ENCODE measurements around the gene ZNF81.
"Not testable (repeated sequence)": the region's sequence is repeated elsewhere in the genome, so short reads cannot be mapped to it uniquely, and the experiment has no call there.

ZNF81 gene

DNA sequence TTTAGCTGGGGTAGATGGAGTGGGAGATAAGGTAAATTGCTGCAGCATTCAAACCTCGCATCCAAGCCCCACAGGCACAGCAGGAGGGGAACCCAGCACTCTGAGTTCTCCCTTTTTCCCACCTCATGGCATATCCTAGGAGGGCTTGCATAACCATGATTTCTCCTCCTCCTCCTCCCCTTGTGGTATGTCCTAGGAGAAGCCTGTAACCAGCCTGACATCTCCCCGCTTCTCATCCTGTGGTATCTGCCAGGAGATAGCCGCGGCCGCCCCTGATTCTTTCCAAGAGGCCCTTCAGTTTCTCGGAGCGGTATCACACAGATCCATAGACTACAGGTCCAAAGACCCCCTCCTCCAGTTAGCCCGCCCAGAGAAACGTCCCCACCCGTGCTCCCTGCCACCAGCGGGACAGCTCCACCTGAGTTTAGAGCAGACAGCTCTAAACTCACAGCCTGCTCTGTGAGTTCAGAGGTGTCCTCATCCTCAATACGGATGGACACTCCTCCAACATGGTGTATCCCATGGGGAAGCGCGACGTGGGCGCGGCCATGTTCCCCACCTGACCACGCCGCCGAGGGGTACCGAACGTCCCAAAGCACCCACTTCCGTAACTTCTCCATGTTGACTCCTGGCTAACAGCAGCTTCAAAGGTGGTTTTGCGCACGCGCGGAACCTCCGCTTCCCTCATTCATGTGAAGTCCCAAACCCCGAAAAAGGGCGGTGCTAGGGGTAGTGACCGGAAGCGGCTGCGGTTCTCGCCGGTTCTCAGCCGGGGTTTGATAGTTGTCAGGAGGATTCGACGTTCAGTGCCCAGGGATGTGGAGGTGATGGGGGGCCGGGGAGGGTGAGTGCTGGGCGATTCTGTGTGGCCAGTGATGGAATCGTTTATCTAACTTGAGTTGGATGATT is at the start of gene ZNF81:
Gene ZNF81 (plus strand): TSS at position 739 of the 909 bp plus-strand sequence. CDS start 9,366 bp downstream, outside the sequence.
- peak; percentile 88 to 89 for DNase-seq

DNA sequence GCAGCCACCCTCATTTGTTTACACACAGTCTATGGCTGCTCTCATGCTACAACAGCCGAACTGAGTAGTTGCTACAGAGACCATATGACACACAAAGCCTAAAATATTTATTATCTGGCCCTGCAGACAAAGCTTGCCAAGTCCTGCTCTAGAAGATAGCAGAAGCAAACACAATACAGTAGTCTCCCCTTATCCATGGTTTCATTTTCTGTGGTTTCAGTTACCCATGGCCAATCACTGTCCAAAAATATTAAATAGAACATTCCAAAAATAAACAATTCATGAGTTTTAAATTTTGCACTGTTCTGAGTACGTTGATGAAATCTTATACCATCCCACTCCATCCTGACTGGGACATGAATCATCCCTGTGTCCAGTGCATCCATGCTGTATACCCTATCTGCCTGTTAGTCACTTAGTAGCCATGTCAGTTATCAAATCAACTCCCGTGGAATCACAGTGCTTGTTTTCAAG is 40.2 kb upstream of the ZNF81 start:
- no peak for DNase-seq

DNA sequence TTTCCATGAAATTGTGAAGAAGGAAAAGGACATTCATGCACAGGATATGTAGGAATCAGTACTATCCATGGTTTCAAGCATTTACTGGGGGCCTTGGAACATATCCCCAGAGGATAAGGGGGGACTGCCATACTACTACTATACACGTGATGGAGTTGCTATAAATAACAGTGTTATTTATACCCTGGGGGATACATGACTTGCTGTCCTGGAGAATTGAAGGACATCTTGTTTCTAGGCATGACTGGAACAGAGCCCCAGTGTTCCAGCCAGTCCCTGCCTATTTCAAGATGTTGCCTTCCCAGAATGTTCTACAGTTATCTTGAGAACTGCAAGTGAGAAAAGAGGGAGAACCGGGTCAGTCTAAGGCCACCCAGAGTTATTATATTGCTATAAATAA is 39.6 kb upstream of the ZNF81 start:
- no peak for DNase-seq

DNA sequence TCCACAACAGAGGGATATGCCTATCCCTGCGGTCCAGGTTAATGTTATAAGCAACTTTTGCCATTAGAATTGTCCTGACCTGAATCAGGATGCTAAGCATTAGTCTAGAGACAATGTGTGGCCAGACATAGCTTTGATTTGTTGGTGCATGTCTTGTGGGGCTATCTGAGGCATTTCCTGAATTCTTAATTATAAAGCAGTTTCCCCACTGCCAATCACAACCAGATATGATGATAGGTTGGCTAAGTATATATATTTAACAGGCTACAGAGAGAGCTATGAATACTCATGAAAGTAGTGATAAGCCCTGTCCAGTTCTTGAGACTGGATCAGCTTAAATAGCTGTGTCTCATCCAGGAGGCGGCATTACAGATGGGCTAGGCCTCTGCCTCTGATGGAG is 37.8 kb upstream of the ZNF81 start:
- no peak for DNase-seq

GRCh38 chrX:47802589-47802988 is 34.1 kb upstream of the ZNF81 start:
- no peak for DNase-seq

DNA sequence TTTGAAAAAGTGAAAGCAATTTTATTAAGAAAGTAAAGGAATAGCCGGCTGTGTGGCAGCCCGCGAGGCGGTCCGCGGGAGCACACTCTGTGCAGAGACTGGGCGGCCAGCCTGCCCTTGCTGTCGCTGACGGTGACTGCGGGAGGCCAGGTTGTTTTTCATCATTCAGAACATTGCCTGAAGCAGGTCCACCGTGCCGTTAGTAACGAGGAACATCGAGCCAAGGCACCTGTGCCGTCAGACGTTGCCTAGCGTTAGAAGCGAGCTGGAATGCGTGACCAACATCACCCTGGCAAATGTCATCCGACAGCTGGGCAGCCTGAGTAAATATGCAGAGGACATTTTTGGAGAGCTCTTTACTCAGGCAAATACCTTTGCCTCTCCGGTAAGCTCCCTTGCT is 33.6 kb upstream of the ZNF81 start:
- DNase-seq: not testable (repeated sequence)

- DNase-seq: no peak
These were observed 32.4 kb upstream of the ZNF81 start for GRCh38 chrX:47804315-47804714.

DNA sequence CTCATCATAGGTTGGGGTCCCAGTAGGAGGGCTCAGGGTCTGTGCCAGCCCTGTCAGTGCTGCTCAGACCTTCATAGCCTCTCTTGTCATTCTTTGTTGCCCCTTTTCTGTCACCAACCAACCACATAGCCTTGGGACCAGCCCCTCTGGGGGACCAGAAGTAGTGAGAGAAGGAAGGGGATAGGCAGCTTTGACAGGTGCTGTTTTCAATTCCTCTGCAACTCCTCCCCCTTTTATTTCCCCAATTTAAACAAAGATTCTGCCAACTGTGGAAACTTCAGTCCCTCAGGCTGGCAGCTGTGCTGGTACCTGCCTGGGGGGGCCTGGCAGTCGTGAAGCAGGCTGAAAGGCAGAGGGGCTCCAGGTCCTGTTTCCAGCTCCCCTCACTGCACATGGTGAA is 30.9 kb upstream of the ZNF81 start:
- not testable (repeated sequence) for DNase-seq

DNA sequence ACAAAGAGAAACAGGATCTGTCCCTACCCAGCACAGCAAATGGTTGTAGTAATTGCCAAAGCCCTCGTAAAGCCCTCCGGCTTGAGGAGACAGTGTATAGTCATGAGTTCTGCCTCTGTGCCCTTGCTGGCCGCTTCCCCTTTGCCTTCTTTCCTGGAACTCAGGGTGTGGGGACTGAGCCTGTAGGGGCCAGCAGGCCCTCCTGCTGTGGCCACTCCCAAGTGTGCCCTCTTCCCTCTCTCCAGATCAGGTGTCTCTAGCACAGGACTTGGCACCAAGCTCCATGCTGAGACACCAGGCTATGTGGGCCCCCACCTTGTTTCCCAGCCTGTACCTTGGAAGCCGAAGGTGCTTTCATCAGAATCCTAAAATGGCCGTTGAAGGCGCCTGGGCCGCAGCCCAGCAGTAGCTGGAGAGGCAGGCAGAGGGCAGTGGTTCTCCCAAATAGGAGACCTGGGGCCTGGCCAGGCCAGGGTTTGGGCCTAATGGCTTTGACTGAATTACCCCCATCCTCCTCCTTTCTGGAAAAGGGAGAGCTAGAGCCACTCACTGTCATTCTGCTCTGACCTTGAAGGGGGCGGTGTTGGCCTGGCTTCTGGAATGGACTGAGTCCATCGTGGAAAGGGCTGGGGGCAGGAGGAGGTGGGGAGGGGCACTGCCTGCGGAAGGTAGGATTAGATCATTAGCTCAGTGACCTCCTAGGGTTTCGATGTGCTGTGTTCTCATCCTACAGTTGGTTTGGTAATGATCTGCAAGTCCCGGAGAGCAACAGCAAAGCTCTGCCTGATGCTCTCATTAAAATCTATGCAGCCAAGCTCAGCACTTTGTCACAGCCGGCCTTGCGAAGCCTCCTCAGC is 30.1 kb upstream of the ZNF81 start:
- DNase-seq: not testable (repeated sequence)

- not testable (repeated sequence) for DNase-seq
These were observed 29.5 kb upstream of the ZNF81 start for GRCh38 chrX:47807272-47807538.

- no peak for DNase-seq
These were observed 29.2 kb upstream of the ZNF81 start for GRCh38 chrX:47807548-47807947.

- DNase-seq: no peak
These were observed 27.6 kb upstream of the ZNF81 start for GRCh38 chrX:47808904-47809788.

DNA sequence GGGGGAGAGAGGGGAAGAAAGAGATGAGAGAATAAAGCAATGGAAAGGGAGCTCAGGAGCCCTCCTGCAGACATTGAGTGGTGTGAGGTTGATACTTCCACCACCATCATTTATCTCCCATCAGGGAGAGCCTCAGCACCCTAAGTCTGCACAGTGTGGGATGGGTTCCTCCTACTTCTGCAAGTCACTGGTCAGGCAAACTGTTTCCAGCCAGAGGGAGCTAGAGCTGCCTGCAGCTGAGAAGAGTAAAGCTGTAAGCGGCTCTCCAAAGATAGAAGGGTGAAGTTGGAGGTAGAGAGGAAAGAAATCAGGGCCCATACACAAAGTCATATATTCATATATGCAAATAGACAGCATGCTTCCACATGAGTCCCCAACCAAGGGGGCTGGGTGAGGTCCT is 21.9 kb upstream of the ZNF81 start:
- no peak for DNase-seq

DNA sequence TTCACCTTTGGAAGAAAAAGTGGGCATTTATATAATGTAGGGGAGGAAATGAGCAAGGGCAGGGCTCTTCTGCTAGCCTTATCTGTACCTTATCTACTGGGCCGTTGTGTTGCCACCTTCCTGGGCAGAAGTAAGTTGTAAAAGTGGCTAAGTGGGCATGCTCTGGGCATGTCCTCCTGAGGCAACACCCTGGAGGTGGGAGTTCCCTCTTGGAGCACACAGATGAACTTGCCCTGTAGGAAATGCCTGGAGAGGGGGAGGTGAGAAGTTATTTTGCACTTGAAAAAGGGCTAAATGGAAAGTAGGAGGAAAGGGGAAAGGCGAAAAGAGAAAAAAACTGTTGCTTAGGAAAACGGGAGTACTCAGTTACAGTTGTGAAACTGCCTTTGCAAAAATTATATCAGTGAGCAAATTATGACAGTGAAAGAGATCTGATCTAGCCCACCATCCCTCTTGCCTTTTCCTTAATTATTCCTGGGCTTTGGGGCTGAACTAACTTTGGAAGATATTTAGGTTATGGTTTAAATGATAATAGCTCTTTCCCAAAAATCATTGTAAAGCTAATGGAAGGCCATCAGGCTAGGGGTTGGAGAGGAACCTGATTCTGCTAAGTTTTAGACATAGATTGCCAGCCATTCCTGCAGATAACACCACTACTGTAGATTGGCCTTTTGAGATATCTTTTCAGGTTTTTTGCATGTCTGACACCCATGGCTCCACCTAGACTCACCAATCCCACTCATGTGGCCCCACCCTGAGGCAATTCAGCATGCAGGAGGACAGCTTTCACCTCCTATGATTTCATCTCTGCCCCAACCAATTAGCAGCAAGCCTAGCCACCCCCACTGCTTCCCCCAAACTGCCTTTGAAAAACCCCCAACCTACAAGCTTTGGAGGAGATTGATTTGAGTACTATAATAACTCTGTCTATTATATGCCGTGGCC is 20.5 kb upstream of the ZNF81 start:
- DNase-seq: no peak

GRCh38 chrX:47817421-47817820 is 19.3 kb upstream of the ZNF81 start:
- no peak for DNase-seq

DNA sequence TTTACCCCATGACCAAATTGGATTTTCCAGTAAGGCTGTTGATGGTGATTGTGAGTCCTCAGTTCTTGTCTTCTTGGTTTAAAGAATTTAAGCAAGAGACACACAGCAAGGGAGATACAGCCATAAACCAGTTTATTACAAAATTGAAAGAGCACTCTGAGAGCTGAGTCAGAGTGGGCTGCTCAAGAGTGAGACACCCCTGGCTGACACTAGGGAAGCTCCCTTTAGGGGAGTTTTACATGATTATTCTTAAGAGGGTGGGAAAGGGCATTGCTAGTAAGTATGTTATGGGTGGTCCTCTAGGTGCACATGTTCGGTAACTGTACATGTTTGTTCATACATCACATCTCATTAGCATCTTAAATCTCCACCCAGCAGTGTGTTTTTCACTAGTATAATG is 18.8 kb upstream of the ZNF81 start:
- DNase-seq: no peak

GRCh38 chrX:47828984-47829383 is 7.7 kb upstream of the ZNF81 start:
- no peak for DNase-seq

- DNase-seq: peak; percentile 53 to 54
These were observed 4.9 kb upstream of the ZNF81 start for GRCh38 chrX:47831788-47832187.

DNA sequence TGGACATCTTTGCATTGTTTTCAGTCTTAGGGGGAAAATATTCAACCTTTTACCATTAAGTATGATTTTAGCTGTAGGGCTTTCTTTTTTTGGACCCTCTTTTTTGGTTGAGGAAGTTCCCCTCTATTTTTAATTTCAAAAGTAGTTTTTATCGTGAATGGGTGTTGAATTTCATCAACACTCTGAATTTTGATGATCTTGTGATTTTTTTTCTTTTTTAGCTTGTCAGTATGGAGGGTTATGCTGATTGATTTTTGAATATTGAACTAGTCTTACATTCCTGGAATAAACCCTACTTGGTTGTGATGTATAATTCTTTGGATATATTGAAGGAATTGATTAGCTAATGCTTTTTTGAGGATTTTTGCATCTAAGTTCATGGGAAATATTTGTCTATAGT is 1.7 kb downstream of the ZNF81 start:
- no peak for DNase-seq

DNA sequence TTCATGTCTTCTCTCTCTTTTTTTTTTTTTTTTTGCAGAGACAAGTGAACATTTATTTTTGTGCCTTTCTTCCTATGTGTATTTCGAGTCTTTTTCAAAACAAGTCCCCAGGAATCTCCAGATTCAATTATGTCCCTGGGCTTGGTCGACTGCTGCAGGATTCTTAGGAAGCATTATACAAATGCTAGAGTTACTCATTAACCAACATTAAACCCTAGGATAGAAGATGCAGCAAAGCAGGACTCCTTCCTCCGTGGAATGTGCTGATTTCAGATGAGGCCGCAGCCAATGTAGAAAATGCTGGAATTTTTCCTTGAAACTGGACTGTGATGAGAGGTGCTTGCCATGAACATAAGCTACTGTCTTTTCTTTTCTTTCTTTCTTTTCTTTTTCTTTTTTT is 3.4 kb downstream of the ZNF81 start:
- no peak for DNase-seq

DNA sequence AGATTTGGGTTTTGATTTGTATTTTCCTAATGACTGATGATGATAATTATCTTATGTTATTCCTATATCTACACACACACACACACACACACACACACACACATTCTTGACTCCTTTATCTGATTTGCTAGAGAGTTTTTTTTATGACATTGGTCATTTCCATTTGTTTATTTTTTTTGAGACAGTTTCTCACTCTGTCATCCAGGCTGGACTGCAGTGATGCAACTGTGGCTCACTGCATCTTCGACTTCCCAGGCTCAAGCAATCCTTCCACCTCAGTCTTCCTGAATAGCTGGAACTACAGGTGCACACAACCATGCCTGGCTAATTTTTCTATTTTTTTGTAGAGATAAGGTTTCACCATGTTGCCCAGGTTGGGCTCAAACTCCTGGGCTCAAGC is 6.7 kb downstream of the ZNF81 start:
- DNase-seq: no peak

GRCh38 chrX:47844117-47844516 is 7.4 kb downstream of the ZNF81 start:
- no peak for DNase-seq

Measured in stimulated activated CD4-positive, alpha-beta T cell treated with anti-CD3 and anti-CD28 coated beads, Interleukin-2, amount 100 ng/mL, for 24 hours (primary cell).